Hematopoietic multipotent progenitor cell (in vitro differentiated cells): ENCODE data around the gene ADIPOR2. TPM values are rescaled to one million over a fixed set of nuclear protein-coding genes. Genes with fewer than 3 reads are reported as not detected.

Source experiments
- DNase-seq, 3 donors: peaks; one replicate each; pipeline ENCODE4 v3.0.0-alpha.2; 2011 to 2015; ENCODE audit warnings: low read depth in 2 of 3, low spot score in 2 of 3
- total RNA-seq: library from RNA; depleted of rRNA; stranded (reverse); fragments of >200 nt; gene quantifications from one replicate; pipeline ENCODE4 v1.2.3, GENCODE V29; 2012

The ADIPOR2 gene, protein sequence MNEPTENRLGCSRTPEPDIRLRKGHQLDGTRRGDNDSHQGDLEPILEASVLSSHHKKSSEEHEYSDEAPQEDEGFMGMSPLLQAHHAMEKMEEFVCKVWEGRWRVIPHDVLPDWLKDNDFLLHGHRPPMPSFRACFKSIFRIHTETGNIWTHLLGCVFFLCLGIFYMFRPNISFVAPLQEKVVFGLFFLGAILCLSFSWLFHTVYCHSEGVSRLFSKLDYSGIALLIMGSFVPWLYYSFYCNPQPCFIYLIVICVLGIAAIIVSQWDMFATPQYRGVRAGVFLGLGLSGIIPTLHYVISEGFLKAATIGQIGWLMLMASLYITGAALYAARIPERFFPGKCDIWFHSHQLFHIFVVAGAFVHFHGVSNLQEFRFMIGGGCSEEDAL
- 20.2 TPM for total RNA-seq

DNA sequence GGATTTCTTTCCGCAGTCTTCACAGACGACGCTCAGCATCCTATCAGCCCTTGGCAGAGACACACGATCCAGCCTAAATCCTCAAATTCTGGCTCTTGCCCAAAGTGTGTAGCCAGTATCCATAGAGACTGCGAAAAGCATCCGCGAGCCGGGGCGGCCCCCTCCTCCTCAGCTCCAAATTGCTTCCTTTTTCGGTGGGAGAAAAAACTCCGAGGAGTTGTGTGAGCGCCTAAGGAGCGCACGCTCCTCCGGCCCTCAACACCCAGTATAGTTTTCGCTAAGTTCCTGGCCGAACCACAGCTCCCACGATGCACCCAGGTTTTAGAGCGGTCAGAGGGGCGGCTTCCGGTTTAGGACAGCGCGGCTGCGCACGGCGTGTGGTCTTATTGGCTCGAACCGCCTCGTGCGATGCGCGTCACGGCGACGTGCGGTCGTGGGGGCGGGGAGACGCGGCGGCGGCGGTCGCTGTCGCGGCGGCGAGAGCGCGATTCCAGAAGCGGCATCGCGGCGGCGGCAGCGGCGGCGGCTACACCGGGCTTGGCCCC lies at the start of gene ADIPOR2:
ADIPOR2 (plus strand) TSS at position 493 of the 545 bp plus-strand sequence. CDS start 63,274 bp downstream, outside the sequence.
- DNase-seq: peak; percentile 92 to 97 (median 96)

DNA sequence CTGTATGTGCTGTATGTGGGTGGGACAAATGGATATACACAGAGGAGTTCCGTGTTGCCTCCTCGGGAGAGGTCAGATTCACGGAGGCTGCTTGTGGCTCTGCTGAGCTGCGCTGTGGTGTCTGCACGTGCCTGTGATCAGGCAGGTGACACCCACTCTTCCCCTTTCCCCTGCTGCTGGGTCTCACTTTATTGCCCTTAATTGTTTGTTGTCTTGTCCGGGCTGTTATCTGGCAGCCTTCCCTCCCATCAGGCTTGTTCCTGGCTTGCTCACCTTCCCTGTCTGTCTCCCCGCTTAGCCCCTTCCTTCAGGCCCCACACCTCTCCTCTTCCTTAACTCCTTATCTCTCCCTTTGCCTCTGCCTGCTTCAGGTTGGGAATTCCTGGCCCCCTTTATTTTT lies 48.4 kb upstream of the ADIPOR2 start:
- no peak for DNase-seq

DNA sequence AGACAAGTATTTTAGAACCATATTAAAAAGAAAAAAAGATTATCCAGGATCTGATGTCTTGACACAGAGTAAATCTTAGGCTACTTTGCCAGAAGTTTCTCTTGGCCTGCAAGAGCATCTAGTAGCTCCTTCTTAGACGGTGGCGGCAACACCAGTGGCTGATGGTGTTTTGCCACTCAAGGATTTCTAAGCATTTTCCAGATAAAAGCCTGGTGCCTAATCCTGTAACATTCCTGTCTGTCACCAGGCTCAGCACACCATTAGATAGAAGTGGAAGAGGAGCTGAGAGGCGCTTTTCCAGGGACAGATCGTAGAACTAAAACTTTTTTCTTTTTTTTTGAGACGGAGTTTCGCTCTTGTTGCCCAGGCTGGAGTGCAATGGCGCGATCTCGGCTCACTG lies 47.8 kb upstream of the ADIPOR2 start:
- no peak for DNase-seq

DNA sequence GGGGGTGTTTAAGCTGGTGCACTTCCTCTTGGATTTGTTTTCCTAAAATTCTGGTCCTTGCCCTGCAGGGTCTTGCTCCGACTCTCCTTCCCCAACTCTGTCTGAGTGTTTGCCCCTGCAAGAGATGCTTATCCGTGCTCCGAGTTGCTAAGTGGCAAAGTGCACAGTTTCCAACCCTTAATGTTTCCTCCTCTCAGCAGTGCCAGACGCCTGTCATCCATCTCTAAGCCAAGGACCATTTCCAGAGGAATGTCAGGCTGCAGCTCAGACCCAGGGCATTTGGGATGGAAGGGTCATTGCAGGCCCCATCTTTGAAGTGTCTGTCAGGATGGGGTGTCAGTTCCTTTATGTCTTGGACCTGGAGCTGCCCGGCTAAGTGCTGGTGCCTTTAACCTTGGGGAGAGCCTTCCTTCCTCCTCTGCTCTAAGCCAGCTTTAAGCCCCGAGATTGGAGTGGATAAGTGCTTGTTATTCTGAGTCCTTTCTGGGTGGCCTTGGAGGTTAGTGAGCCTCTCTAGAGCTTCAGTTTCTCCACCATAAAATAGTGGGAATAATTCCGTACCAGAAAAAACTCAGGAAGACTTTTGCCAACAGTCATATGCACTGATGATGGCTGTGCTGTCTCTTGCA lies 46.9 kb upstream of the ADIPOR2 start:
- DNase-seq: no peak

DNA sequence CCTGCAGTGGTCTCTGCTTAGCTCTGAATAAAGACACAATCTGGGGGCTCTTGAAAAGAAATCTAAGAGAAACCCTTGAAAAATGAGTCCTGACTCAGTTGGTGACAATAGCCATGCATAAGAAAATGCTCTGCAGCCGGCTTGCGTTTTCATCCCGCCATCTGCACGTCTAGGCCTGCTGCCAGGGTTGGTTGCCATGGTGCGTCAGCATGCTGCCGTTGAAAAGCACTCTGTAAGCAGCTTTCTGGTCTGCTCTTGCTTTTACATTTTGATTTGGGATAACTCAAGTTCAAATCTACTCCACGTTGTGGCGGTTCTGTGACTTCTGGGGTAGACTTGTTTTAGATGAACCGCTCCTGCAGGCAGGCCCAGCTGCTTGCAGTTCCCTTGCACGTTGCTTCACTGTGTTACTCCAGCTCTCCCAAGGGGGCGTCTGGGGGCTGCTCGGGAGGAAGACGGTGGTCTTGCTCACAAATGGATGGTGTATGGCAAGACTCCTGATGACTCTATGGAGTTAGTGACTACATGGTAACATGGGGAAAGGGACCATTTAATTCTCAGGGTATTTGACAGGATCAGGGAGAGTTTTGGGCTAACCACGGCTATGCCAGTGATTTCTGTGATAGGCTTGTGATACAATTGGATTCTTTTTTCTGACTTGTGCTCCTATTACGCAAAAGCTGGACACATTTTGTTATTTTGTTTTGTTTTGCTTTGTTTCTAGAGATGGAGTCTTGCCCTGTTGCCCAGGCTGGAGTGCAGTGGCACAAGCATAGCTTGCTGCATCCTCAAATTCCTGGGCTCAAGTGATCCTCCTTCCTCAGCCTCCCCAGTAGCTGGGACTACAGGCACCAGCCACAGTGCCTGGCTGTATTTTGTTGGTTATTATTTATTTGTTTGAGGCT lies 46.1 kb upstream of the ADIPOR2 start:
- DNase-seq: peak in 1 of 3 donors; percentile 59

DNA sequence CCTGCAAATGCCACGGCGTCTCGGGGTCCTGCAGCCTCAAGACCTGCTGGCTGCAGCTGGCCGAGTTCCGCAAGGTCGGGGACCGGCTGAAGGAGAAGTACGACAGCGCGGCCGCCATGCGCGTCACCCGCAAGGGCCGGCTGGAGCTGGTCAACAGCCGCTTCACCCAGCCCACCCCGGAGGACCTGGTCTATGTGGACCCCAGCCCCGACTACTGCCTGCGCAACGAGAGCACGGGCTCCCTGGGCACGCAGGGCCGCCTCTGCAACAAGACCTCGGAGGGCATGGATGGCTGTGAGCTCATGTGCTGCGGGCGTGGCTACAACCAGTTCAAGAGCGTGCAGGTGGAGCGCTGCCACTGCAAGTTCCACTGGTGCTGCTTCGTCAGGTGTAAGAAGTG lies 45.1 kb upstream of the ADIPOR2 start:
- DNase-seq: no peak

DNA sequence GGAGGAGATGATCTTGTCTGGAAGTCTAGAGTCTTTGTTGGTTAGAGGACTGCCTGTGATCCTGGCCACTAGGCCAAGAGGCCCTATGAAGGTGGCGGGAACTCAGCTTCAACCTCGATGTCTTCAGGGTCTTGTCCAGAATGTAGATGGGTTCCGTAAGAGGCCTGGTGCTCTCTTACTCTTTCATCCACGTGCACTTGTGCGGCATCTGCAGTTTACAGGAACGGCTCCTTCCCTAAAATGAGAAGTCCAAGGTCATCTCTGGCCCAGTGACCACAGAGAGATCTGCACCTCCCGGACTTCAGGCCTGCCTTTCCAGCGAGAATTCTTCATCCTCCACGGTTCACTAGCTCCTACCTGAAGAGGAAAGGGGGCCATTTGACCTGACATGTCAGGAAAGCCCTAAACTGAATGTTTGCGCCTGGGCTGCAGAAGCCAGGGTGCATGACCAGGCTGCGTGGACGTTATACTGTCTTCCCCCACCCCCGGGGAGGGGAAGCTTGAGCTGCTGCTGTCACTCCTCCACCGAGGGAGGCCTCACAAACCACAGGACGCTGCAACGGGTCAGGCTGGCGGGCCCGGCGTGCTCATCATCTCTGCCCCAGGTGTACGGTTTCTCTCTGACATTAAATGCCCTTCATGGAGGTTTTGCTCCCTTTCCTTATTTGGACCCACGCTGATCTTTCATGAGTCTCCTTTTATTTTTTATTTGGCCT lies 44.1 kb upstream of the ADIPOR2 start:
- DNase-seq: no peak

DNA sequence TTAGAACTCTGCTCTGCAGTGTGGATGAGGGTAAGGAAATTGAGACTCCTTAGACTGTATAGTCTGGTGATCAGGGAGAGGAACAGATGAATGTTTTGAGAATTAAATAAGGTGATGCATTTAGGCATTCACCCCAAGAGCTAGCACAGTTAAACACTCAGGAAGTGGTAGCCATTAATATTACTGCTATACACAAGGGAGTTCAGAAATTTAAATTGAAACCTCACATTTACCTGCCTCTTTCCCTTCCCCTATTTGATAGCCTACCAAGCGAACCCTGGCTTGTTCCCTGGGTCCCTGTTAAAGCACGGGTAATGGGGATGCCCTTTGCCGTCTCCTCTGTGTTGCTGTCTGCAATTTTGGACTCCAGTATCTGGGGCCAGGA lies 43.6 kb upstream of the ADIPOR2 start:
- DNase-seq: no peak

DNA sequence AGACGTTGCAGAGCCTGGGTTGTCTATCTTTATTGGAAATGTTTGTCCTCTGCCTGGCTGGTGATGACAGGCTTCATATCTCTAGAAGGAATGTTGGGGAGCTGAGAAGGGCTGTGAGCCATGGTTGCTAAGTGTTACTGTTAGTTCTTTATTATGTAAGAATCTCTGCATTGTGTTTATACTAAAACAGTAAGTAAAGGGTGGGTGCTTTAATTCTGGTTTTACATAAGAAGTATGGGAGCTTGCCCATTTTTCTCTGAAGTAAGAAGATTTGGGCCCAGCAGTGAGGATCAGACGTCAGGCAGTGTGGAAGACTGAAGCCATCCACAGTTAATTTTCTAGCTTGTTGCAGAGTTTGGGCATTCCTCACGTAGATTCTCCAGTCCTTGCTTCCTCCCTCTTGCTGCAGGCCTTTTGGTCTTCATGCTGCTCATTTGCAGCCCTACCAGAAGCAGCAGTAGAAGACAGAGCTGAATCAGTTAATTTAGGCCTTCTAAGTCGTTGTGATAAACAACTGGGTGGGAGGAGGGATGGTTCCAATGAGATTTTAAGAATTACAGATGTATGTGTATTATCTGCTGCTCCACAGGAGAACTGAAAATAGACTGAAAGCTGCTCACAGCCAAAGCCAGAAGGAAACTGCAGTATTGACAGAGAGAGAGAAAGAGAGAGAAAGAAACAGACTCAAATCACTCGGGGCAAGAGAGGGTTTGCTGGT lies 40.5 kb upstream of the ADIPOR2 start:
- DNase-seq: no peak

DNA sequence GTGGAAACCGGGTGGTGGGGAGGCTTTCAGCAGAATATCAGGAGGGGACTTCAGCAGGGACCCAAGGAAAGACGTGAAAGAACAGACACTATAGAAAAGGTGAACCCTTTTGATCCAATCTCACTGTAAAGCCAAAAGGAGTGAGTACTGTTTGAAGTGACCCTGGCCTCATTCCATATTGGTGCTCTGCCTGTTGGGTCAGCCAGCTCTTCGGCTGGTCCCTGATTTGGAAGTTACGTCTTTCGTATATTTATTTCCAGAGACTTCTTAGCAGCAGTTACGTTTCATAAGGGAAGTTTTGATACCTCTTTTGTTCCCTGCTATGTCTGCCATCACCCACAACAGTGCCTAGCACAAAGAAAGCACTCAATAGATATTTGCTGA lies 39.9 kb upstream of the ADIPOR2 start:
- no peak for DNase-seq

DNA sequence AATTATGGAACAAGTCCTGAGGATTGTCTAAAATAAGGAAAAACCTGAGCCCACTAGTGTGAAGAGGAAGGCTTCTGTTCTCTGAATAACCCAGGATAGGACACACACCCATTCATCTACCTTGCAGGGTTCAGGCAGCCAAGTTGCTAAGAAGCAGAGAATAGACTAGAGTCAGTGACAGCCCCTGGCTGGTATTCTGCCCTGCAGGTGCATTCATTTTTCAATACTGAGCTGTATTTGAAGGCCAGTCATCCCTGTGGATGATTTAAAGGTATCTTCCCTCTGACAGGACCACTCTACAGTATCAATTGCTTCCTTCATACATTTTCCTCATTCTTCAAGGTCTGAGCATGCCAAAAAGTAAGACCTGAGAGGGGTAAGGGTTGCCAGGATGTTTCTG lies 38.9 kb upstream of the ADIPOR2 start:
- no peak for DNase-seq

DNA sequence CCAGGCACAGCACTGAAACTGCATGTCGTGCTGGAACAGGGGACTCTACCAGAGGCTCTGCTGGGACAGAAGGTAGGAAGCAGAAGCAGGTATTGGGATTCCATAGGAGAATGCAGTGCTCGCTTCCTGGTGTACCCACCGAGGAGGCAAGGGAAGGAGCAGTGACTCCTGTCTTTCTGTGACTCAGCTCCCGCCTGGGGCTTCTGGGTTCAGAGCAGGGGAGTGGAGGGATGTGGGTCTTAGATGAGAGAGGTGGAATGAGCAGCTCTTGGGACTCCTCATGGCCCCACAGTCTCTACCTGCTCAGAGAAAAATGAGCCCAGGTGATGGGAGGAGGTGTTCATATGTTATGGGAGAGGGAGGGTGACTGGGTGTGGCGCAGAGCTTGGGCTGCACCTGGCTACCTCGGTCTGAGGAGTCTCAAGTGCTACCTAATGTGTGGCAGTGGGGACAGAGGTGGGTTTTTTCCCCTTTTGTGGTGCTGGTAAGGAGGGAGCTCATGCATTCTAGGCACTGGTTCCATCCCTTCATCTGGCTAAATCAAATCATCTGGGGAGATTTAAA lies 35.6 kb upstream of the ADIPOR2 start:
- DNase-seq: no peak

DNA sequence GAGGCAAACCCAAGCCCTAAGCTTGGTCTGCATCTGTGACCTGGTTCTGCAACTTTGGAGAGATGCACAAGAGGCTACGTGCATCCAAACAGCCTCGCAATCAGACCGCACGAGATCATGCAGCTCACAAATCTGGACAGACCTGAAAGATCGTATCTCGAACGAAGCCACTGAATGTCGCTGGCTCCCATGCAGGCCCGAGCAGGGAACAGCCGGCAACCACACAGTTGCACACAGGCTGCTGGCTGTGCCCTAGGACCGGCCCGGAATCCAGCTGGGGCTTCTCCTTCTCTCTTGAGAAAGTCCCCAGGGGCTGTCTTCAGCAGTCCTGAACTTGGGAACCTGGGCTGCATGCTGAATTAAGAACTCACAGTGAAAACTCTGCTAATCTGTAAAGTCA lies 34.0 kb upstream of the ADIPOR2 start:
- DNase-seq: no peak

DNA sequence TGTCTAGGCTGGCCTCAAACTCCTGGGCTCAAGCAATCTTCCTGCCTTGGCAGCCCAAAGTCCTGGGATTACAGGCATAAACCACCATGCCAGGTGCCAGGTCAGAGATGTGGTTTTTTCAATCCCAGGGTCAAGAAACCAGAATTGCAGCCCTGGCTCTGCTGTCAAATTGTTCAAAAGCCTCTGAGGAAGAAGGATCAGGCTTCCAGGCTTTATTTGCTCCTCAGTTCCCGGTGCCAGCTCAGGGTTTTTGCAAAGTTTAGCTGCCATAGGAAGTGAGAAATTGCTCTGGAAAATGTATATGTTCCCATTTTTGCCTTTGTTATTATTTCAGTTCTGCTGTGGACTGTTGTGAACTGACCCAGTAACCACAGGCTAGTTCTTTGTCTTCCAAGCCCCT lies 33.2 kb upstream of the ADIPOR2 start:
- no peak for DNase-seq

DNA sequence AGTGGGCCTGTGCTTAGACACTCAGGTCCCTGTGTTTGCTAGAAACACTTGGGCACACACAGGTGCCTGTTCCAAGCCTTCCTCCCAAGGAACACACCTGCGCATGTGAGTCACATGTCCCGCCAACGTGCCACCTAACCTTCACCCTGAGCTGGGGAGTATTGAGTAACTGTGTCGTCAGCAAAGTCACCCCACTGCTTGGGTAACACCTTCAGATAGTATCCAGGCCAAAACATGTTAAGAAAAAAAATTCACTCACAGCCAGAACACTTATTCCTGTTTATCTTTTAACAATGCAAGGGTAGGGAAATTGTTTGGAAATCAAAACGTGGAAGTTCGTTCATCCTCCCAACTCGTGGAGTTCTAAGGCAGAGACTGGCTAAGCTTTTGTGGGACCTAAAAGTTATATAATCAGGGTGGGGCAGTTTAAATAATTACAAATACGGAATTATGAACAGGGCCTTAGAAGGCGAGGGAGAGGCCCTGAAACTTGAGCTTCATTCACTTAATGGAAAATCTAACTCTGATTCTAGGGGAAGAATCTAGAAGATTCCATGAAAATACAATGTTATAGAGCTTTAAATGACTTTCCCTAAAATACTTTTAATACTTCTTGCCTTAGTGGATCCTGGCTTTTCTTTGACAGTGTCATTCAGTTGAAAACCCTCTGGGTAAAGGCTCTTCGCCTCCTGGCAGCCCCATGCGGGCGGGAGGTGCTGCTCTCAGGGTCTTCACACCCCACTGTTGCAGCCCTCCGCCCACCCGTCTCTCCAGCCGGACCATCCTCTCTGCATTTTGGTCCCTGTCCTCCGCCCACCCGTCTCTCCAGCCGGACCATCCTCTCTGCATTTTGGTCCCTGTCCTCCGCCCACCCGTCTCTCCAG lies 30.3 kb upstream of the ADIPOR2 start:
- peak in 1 of 3 donors; percentile 34 for DNase-seq

DNA sequence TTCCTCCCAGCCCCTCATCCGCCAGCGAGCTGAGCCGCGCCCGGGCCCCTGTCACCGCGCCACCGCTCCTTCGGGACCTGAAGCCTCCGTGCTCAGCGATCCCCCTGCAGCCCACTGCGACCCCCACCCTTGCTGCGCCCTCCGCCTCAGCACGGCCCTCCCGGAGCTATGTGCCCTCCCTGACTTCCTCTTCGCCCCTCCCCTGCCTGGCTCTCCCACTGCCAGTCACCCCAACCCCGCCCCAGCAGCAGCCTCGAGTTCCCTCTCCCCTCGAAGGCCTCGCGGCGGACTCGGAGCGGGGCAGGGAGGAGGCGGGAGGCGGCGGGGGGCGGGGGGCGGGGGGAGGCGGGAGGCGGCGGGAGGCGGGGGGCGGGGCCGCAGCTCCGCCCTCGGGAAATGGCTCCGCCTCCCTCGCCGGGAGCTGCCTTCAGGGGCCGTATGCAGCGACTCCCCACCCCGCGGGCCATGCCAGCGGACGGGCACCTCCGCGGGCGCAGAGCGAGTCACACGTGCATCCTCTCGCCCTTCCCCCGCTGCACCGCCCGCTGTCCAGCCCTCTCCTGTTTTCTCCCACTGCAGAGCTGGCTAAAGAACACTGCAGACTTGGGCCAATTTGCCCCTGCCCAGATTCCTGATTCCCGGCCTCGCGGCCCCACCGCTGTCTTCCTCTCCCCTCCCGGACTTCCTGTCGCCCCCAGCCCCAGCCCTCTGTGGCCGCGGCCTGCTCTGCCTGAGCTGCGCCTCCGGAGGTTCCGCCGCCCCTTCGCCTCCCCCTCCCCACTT lies 29.1 kb upstream of the ADIPOR2 start:
- peak; percentile 73 to 96 (median 96) for DNase-seq

DNA sequence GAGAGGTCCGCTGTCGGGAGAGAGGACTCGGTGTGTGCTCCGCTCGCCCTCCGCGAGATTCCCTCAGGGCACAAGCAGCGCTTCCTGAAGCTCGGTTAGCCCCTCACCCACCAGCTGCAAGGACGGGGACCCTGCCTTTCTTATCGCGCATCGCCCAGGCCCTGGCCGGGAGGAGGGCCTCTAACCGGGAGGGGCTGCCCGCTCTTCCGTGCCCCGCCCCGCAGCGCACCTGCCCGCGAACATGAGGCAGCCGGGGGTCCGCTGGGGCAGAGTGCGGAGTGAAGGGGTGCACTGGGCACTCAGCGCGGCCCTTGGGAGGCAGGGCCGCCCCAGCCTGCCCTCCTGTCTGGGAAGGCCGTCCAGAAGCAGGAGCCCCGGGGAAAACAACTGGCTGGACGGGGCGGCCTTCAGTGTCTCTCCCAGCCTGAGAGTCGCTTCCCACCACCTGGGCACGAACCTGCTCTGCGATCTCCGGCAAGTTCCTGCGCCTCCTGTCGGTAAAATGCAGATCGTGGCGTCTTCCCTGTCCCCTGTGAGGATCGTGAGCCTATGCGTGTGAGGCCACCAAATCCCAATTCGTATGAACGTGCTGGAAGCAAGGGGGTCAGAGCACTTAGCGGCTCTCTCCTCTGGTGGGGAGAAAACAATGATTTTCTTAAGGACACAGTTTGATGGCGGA lies 28.0 kb upstream of the ADIPOR2 start:
- peak in 1 of 3 donors; percentile 18 for DNase-seq
